K562 (cell line): ENCODE results near the gene PSMD11. TPM values are rescaled to one million over a fixed set of nuclear protein-coding genes. Genes with fewer than 3 reads are reported as not detected.

Source experiments
- CLOCK ChIP-seq: fragments of 250-450 bp; sonication (Bioruptor Pico); IDR thresholded peaks from 2 replicates; pipeline ENCODE4 v1.4.0; 2020; ENCODE audit warnings: mild to moderate bottlenecking, moderate library complexity, borderline replicate concordance
- CREB1 ChIP-seq, 2 experiments: sonication (generic) in 1 of 2; formaldehyde crosslinking in 1 of 2; IDR thresholded peaks; 2 replicates each; pipeline versions ENCODE4 v1.6.1 to v1.8.0; 2012 to 2022; ENCODE audit warnings: inconsistent platforms in 1 of 2, mild to moderate bottlenecking in 1 of 2, missing genetic modification reagents in 1 of 2, moderate library complexity in 1 of 2
- E2F6 ChIP-seq, 2 experiments: IDR thresholded peaks; 2 replicates each; pipeline ENCODE4 v1.6.1; 2011; ENCODE audit warnings: borderline replicate concordance in 1 of 2, control low read depth in 1 of 2, low read depth in 1 of 2, low read length in 1 of 2, mild to moderate bottlenecking in 1 of 2, mixed read lengths in 1 of 2, moderate library complexity in 1 of 2; ENCODE audit not compliant: insufficient read depth in 1 of 2, insufficient read length in 1 of 2, poor library complexity in 1 of 2, severe bottlenecking in 1 of 2; ENCODE audit errors: extremely low read depth in 1 of 2
- EP400 ChIP-seq: fragments of 450-650 bp; IDR thresholded peaks from 2 replicates; pipeline ENCODE4 v1.6.1; 2017; ENCODE audit warnings: antibody characterized with exemption, mild to moderate bottlenecking, moderate library complexity
- KLF1 ChIP-seq: fragments of 450-650 bp; IDR thresholded peaks from 2 replicates; pipeline ENCODE4 v1.6.1; 2016; ENCODE audit warnings: missing genetic modification characterization, missing compliant biosample characterization
- KLF16 ChIP-seq: IDR thresholded peaks from 2 replicates; pipeline ENCODE4 v1.6.1; 2016; ENCODE audit warnings: antibody characterized with exemption
- L3MBTL2 ChIP-seq: fragments of 450-650 bp; IDR thresholded peaks from 2 replicates; pipeline ENCODE4 v1.6.1; 2016; ENCODE audit warnings: mild to moderate bottlenecking, moderate library complexity
- MYC ChIP-seq, 2 experiments: fragments of 250-450 bp in 1 of 2; sonication (Bioruptor Pico) in 1 of 2; IDR thresholded peaks; 2 replicates each; pipeline versions ENCODE4 v1.5.1 to v1.6.1; 2012 to 2021; ENCODE audit warnings: low read depth in 2 of 2, borderline replicate concordance in 1 of 2, improper control_type of control experiment in 1 of 2, low read length in 1 of 2, mild to moderate bottlenecking in 1 of 2, moderate library complexity in 1 of 2
- NR3C1 ChIP-seq: sonication (generic); formaldehyde crosslinking; IDR thresholded peaks from 2 replicates; pipeline ENCODE4 v1.8.1; 2022; ENCODE audit warnings: missing genetic modification reagents
- OTX1 ChIP-seq: fragments of 450-650 bp; formaldehyde crosslinking; IDR thresholded peaks from 2 replicates; pipeline ENCODE4 v1.4.0; 2022; ENCODE audit warnings: mild to moderate bottlenecking
- POLR2AphosphoS5 ChIP-seq: IDR thresholded peaks from 2 replicates; pipeline ENCODE4 v1.6.1; 2011; ENCODE audit warnings: mild to moderate bottlenecking, low read depth, low read length, moderate library complexity; ENCODE audit not compliant: control insufficient read depth, insufficient read depth
- POLR2G ChIP-seq: fragments of 200-400 bp; formaldehyde crosslinking; IDR thresholded peaks from 2 replicates; pipeline ENCODE4 v1.6.1; 2017; ENCODE audit warnings: low read depth, mild to moderate bottlenecking, antibody characterized with exemption, low read length, moderate library complexity
- SIN3A ChIP-seq, 2 experiments: fragments of 150-350 bp in 1 of 2; IDR thresholded peaks; 2 replicates each; pipeline ENCODE4 v1.6.1; 2011 to 2016; ENCODE audit warnings: borderline replicate concordance in 2 of 2, low read depth in 2 of 2, low read length in 2 of 2, mild to moderate bottlenecking in 2 of 2, moderate library complexity in 2 of 2; ENCODE audit not compliant: control insufficient read depth in 1 of 2
- TFAM ChIP-seq: fragments of 250-450 bp; sonication (Bioruptor Pico); conservative IDR thresholded peaks from 2 replicates; pipeline ENCODE4 v1.5.0; 2021; ENCODE audit warnings: mild to moderate bottlenecking, moderate library complexity
- USF1 ChIP-seq: sonication (generic); formaldehyde crosslinking; IDR thresholded peaks from 2 replicates; pipeline ENCODE4 v1.9.0; 2022; ENCODE audit warnings: mild to moderate bottlenecking, missing genetic modification reagents
- ZNF592 ChIP-seq: fragments of 450-650 bp; IDR thresholded peaks from 2 replicates; pipeline ENCODE4 v1.6.1; 2017; ENCODE audit warnings: antibody characterized with exemption, mild to moderate bottlenecking
- polyA plus RNA-seq, 8 experiments: library from polyadenylated mRNA; depleted of rRNA in 4 of 8; stranded (reverse) in 5 of 8; unstranded in 3 of 8; fragments of >200 nt; fragmentation: Nextera tagmentation in 2 of 8; fragmentation: Illumina TruSeq in 1 of 8; extraction: Ambion mirVana in 2 of 8; extraction: Trizol in 1 of 8; gene quantifications; 2 replicates each; pipeline versions ENCODE4 v1.2.1 to v1.2.3, GENCODE V29; 2011 to 2014; ENCODE audit warnings: inconsistent platforms in 1 of 8, missing spikeins in 1 of 8
- total RNA-seq, 7 experiments: library from RNA; depleted of rRNA in 6 of 7; stranded (reverse); fragments of >200 nt in 6 of 7; fragmentation: Illumina TruSeq in 2 of 7; extraction: Trizol in 2 of 7; gene quantifications; 2 replicates each; pipeline versions ENCODE4 v1.2.1 to v1.2.3, GENCODE V29; 2011 to 2021; ENCODE audit warnings: low replicate concordance in 1 of 7

The PSMD11 gene
- total and polyA plus RNA-seq, 9 of the 15 experiments (the other 6 are each of a cell fraction or from before 2014, with no cell fraction given) = 104 to 378 (median 158) TPM

GRCh38 chr17:32486111-32486700 lies 41.9 kb downstream of the PSMD11 start (continued):
- no peak for TF ChIP-seq CLOCK (CRISPR knock-in tag)
- TF ChIP-seq L3MBTL2 = peak; percentile 99
- peak; percentile 86 for TF ChIP-seq MYC (IDR thresholded peaks at IDR 0.05; ENCODE audit: low read depth, low read length)
- TF ChIP-seq MYC (CRISPR knock-in tag; IDR thresholded peaks at IDR 0.05; ENCODE audit: borderline replicate concordance, low read depth) = no peak
- peak; percentile 74 for TF ChIP-seq ZNF592
- no peak for TF ChIP-seq KLF16
- 0 out of 2 replicates have a peak, but pooled peaks have one; percentile 30 for TF ChIP-seq NR3C1 (CRISPR knock-in tag)
- TF ChIP-seq OTX1 = no peak
- 0 out of 2 replicates have a peak, but pooled peaks have one; percentile 10 for TF ChIP-seq KLF1 (tag)
- peak in 1 of 2 experiments; percentile 19; a peak in 1 of 4 replicates for TF ChIP-seq SIN3A (IDR thresholded peaks at IDR 0.05; ENCODE audit: borderline replicate concordance in 2 of 2, control insufficient read depth in 1 of 2, low read depth in 2 of 2, low read length in 2 of 2)
- peak; percentile 85 for TF ChIP-seq POLR2G
- peak; percentile 36; the same call in 1 of the 2 replicates for TF ChIP-seq EP400
- 0 out of 2 replicates have a peak, but pooled peaks have one; percentile 10 for TF ChIP-seq CREB1 (IDR thresholded peaks at IDR 0.05)
- TF ChIP-seq CREB1 (CRISPR knock-in tag; IDR thresholded peaks at IDR 0.05) = 0 out of 2 replicates have a peak, but pooled peaks have one; percentile 24
- peak; percentile 44; the same call in 1 of the 2 replicates for TF ChIP-seq USF1 (CRISPR knock-in tag)
- 0 out of 2 replicates have a peak, but pooled peaks have one; percentile 26 for TF ChIP-seq POLR2AphosphoS5
- no peak for TF ChIP-seq TFAM (CRISPR knock-in tag)
- peak; percentile 98 to 100 for TF ChIP-seq E2F6 (IDR thresholded peaks at IDR 0.05; ENCODE audit: borderline replicate concordance in 1 of 2, extremely low read depth in 1 of 2, insufficient read depth in 1 of 2, insufficient read length in 1 of 2, low read depth in 1 of 2, low read length in 1 of 2, poor library complexity in 1 of 2, severe bottlenecking in 1 of 2)
